Amniotic epithelial cell (primary cell): ENCODE measurements around the gene ABHD2.
"Not testable (repeated sequence)": the region's sequence is repeated elsewhere in the genome, so short reads cannot be mapped to it uniquely, and the experiment has no call there.

Experiments
- DNase-seq: peaks from one replicate; pipeline ENCODE4 v3.0.0-alpha.2; 2010; ENCODE audit warnings: low read depth

ABHD2 gene

DNA sequence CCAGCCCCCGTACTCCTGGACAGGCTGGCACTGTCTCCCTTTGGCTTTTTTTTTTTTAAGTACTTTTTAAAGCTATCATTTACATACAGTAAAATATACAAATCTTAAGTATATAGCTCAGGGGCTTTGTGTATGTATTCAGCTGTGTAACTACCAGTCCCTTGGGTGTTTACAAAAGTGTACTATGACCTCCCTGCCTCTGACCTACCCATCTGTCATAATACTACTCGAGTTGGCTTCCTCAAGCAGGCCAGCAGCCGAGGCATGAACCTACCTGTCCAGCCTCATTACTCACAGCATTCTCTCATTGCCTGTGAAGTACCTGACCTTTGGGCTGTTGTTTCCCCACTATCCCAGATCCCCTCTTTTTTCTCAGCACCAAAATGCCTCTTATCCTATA lies 33.2 kb downstream of the ABHD2 start:
- DNase-seq: no peak

GRCh38 chr15:89122505-89123180 lies 34.4 kb downstream of the ABHD2 start:
- DNase-seq: no peak

- peak; percentile 32 for DNase-seq
Observed at GRCh38 chr15:89123181-89123525, 34.9 kb downstream of the ABHD2 start.

- no peak for DNase-seq
Observed at GRCh38 chr15:89125088-89125826, 37.0 kb downstream of the ABHD2 start.

DNA sequence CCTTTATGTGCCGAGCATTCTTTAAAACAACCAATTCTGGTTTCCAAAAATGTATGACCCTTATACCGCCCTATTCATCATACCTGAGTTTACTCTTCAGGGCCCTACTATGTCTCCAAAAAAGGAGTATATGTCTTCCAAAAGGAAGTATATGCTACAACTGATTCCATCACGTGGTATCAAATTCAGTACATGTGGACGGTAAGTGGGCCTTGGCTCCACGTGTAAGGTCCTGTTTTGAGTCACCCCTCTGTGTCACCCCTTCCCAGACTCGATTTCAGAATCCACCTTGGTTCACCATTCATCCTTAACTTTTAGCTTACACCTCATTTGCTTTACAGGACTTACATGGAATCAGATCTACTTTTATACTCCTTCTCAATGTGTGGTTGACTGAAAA lies 37.8 kb downstream of the ABHD2 start:
- no peak for DNase-seq

- DNase-seq: no peak
Observed at GRCh38 chr15:89127054-89127702, 38.9 kb downstream of the ABHD2 start.

DNA sequence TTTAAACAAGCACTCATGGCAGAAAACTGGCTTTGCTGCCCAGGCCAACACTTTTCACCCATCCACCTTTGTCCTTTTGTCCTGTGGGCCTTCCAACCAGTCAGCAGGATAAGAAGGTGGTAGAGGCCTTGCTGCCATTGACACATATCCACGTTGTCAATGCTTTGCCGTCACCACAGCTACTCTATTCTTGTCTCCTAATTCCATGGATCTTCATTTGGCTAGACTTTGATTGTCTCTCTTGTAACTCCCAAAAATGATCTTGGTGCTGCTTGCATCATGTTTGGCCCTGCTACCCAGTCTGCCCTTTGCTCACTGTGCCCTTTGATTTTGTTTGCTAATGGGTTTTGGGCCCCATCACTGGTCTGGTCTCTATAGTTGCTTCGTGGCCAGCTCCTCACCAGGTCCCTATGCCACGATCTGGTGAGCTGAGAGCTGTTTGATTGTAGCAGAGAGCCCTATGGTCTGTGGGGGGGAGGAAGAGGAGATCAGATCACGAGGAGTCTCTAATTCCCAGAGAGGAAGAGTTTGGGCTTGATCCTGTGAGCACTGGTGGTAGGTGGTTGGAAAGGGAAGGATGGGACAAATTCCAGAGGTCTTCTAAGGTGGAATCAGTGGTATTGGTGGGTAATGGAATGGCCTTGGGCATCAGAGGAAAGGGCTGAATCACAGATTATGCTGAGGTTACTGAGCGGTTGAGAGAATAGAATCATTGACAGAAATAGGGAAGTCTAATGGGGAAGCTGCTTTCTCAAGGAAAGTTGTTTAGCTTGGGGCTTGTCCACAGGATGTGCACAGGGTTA lies 40.3 kb downstream of the ABHD2 start:
- no peak for DNase-seq

DNA sequence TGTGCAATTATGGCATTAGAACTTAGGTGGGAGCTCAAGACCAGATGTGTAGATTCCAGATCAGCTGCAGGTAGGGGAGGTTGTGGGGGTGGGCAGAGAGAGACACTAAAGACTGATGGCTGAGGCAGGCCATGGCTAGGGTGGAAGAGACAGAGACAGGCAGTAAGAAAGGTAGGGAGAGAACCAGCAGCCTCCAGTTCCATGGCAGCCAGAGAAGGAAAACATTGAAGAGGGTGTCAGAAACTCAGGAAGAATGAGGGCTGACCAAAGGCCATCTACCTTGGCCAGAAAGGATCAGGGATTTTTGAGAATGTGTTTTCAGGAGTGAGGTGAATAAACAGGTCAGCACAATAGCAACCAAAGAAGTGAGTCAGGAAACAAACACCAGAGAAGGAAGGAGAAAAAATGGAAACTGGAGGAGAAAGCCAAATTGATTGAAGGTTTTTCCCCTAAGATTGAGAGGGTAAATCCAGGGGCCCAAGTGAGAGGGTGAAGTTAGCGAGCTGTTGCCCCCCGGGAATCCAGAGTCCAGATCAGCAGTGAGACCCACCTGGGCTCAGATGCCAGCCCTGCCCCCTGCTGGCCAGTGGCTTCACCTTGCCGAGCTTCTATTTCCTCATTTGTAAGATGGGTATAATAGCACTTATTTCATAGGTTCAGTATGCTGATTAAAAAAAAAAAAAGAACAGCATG lies 41.0 kb downstream of the ABHD2 start:
- peak; percentile 33 for DNase-seq

DNA sequence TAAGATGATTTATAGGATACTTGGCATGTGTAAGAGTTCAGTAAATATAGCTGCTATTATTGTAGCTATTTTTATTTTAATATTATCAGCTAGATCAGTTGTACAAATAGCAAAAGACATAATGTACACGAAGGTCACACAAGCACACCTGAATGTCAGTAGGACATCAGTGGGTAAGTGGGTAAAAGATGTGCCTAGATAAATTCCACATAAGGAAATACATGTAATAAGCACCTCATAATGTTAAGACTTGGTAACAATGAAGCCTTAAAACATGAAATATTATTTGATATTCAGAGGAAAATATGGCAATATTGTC lies 41.5 kb downstream of the ABHD2 start:
- DNase-seq: no peak

DNA sequence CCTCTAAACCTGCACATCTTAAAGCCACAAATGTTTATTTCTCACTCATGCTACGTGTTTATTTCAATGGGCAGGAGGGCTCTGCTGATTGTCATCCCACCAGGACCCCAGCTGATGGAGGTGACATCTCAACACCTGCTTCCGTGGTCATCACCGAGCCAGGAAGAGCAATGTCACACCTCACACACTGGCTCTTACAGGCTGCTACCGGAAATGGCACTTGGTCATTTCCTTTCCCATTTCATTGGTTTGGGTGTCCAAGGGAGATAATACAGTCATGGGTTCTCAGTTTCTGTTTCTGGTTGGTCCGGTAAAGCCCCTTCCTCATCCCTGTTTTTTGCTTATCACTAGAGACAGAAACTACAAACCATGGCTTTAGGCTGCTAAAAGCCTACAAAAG lies 41.9 kb downstream of the ABHD2 start:
- DNase-seq: no peak

- DNase-seq: no peak
Observed at GRCh38 chr15:89131731-89132130, 43.5 kb downstream of the ABHD2 start.

DNA sequence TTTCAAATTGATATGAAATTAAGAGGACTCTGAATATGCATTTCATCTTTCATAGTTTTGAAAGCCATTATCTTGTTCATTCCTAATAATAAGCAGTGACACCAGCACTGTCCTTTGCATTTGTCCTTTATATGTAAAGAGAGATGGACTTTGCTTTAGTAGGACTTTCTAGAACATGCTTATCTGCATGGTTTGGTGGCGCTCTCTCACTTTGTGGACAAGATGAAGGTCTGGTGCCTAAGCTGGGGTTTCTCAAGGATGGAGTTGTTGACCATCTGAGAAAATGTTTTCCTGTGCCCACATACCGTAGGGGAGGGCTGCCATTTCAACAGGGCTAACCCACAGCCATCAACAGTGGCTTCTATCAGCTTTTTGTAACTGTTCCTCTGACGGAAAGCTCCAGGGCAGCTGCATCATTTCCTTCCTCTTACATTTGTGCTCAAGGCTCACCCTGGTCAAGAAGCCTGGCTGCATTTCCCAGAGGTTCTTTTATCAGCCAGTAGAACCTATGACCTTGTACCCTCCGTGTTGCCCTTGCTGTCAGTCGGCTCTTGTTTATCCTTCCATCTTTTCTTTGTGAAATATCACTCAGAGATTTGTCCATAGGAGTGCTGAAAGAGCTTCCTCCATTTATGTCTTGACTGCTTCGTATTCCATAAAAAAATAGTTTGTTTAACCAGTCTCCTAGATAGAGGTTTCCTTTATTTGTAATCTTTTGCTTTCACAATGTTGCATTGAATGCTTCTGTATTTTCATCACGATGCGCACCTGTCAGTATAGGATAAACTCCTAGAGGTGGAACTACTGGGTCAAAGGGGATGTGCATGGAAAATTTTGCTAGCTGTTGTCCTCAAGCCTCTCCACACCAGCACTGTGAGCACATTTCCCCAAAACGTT lies 44.6 kb downstream of the ABHD2 start:
- no peak for DNase-seq

DNA sequence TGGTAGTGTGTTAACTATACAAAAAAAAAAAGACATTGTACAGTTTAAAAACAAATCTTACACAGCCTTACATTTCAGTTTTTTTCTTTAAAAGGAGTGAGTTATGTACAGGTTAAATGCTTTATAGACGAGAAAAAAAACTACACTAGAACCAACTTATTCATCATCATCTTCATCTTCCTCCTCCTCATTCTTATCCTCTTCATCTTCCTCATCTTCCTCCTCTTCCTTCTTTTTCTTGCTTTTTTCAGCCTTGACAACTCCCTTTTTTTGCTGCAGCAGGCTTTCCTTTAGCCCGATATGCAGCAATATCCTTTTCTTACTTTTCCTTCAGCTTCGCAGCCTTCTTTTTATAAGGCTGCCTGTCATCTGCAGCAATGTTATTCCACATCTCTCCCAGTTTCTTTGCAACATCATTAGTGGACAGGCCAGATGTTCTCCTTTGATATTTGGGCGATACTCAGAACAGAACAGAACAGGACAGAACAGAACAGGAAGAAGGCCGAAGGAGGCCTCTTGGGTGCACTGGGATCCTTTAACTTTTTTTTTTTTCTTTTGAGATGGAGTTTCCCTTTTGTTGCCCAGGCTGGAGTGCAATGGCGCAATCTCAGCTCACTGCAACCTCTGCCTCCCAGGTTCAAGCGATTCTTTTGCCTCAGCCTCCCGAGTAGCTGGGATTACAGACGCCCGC lies 47.3 kb downstream of the ABHD2 start:
- DNase-seq: not testable (repeated sequence)

- no peak for DNase-seq
Observed at GRCh38 chr15:89136078-89136806, 48.0 kb downstream of the ABHD2 start.

DNA sequence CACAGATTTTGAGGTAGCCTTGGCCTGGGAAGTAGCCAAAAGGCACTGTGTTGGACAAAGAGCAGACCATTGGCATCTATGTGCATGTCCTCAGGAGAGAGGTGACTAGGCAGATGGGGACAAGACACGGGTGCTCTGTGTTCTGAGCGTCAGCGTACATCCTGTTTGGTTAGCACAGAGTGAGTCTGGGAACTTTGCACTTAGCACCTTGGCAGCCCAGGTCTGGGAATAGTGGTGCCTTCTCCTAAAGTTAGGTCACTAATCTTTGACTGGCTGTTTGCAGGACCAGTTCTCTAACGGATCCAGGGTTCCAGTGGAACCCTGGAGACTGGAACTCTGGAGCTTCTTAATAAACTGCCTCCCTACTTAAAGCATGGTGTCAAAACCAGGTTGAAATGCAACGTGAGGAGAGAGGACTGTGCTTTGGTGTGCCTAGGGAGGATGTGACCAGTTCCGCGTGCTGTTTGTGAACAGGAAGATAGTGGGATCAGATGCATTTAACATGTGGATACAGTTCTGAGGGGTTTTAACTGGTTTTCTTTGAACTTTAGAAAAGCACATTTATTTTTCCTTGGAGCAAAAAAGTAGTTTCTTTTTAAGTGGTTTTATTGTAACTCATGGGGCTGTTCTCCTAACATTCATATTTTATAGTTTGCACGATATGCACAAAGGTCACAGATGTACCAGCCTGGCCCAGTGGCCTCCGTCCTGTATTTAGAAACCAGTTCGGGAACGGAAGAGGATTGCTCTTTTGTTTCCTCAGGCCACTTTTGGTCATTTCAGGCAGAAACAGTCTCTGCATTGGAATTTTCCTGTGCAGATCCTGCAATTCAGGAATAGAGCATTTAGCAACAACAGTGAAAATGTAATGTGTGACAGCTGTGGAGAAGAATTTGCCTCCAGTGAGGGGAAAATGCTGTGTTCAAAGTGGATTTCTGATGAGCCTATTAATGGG lies 48.8 kb downstream of the ABHD2 start:
- no peak for DNase-seq

- DNase-seq: no peak
Observed at GRCh38 chr15:89137926-89138325, 49.7 kb downstream of the ABHD2 start.

GRCh38 chr15:89138999-89139612 lies 50.9 kb downstream of the ABHD2 start:
- DNase-seq: no peak
